ENCODE results near the gene HSBP1L1. TPM values are rescaled to one million over a fixed set of nuclear protein-coding genes. Genes with fewer than 3 reads are reported as not detected.

HSBP1L1 gene
- total RNA-seq, 1 experiment from 2014 or later = not detected

- Histone ChIP-seq H2AK5ac (ENCODE audit: insufficient read length, low read length) (no peak overlapping the region), H3K4me1 (ENCODE audit: insufficient read depth, low read length) (no peaks in the 10 kb centered on the region), H3K27ac (ENCODE audit: insufficient read length, low read depth, low read length) (no peak overlapping the region), H2AFZ (ENCODE audit: low read length) (no peak overlapping the region), H4K91ac (ENCODE audit: insufficient read length, low read depth, low read length) (no peak overlapping the region), H3K23ac (ENCODE audit: insufficient read length, low read depth, low read length) (no peak overlapping the region), H2BK12ac (ENCODE audit: insufficient read length, low read depth, low read length) (no peak overlapping the region), H3K9me3 (ENCODE audit: control insufficient read depth, low read depth, low read length) (peaks cover 5% of the 10 kb centered on the region), H2BK120ac (ENCODE audit: low read depth, low read length, poor library complexity, severe bottlenecking) (no peak overlapping the region), H4K5ac (ENCODE audit: insufficient read length, low read depth, low read length) (no peak overlapping the region), H4K8ac (replicated peaks; ENCODE audit: insufficient read length, low read depth, low read length) (no peak overlapping the region), H3K4ac (ENCODE audit: low read depth, low read length) (no peak overlapping the region), H3K14ac (ENCODE audit: insufficient read depth, low read length) (no peak overlapping the region), H3K27me3 (ENCODE audit: insufficient read depth, low read length) (no peaks in the 10 kb centered on the region), H3K4me2 (ENCODE audit: insufficient read depth, insufficient read length, low read length) (no peak overlapping the region), H3T11ph (ENCODE audit: low read length) (no peak overlapping the region), H2BK5ac (ENCODE audit: insufficient read length, low read length) (no peak overlapping the region), H3K9ac (ENCODE audit: extremely low read depth, insufficient read length, low read length) (no peak overlapping the region), H3K56ac (ENCODE audit: insufficient read length, low read depth, low read length) (no peak overlapping the region), H4K20me1 (ENCODE audit: control insufficient read depth, insufficient read depth, insufficient read length) (peaks cover 3% of the 10 kb centered on the region), H3K18ac (ENCODE audit: insufficient read length, low read depth, low read length) (no peak overlapping the region), H2BK15ac (ENCODE audit: low read depth, low read length) (no peak overlapping the region), H3K79me1 (ENCODE audit: insufficient read depth, low read depth, low read length, poor library complexity, severe bottlenecking) (no peaks in the 10 kb centered on the region), H3K79me2 (ENCODE audit: insufficient read depth, low read length) (no peaks in the 10 kb centered on the region), H3K23me2 (ENCODE audit: insufficient read length, low read depth, low read length, poor library complexity, severe bottlenecking) (no peaks in the 10 kb centered on the region), H2BK20ac (ENCODE audit: low read depth, low read length, poor library complexity, severe bottlenecking) (no peak overlapping the region)
- H3K4me3 Mint-ChIP-seq = no peak overlapping the region
- peaks cover 14 to 56% (median 32%) of the 10 kb centered on the region in 3 experiments for H3K36me3 Mint-ChIP-seq (ENCODE audit: insufficient read depth in 1 of 3, low read depth in 3 of 3)
- no peak overlapping the region for H3K27ac Mint-ChIP-seq
- TF ChIP-seq CTCF (conservative IDR thresholded peaks at IDR 0.05) = peak; percentile 71
- peak; percentile 64 for DNase-seq
- no CpG with 5 or more reads among the region's 10 CpGs for WGBS (ENCODE audit: extremely low coverage, insufficient read length, low lambda C conversion rate)
- H3K9me3 Mint-ChIP-seq = peaks cover 37 to 40% of the 10 kb centered on the region in 2 experiments
- H3K4me1 Mint-ChIP-seq = peaks cover 2 to 8% of the 10 kb centered on the region in 2 experiments; a peak in 3 of 4 replicates
- H3K27me3 Mint-ChIP-seq (ENCODE audit: low read depth) = peaks cover 7% of the 10 kb centered on the region; the same call in 1 of the 2 replicates
Observed at GRCh38 chr18:79933765-79934164, 30.7 kb upstream of the HSBP1L1 start.
